Activated CD4-positive, alpha-beta T cell treated with anti-CD3 and anti-CD28 coated beads, Interleukin-2, amount 50 U/mL, for 4 hours (primary cell): ENCODE data around the gene TNIK.
"Not testable (repeated sequence)": the region's sequence is repeated elsewhere in the genome, so short reads cannot be mapped to it uniquely, and the experiment has no call there.

Experiments
- DNase-seq, 2 experiments: peaks; one replicate each; pipeline ENCODE4 v3.0.0-alpha.2; 2020

Gene TNIK

DNA sequence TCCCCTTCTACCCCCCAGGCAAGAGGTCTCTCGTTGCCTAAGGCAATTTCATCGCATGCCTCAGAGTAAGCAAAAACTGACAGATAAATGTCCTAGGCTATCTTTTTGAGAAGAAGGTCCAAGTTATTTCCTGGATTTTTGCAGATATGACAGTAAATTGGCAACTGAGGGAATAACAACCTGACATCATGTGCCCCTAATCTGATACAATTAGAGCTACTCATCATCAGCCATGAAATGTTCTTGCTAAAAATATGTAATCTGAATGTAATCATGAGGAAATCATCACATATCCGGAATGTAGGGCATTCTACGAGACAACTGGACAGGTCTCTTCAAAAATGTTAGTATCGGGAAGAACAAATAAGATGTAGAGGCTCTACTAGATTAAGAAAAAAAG, 44.1 kb downstream of the TNIK start:
- DNase-seq = no peak

DNA sequence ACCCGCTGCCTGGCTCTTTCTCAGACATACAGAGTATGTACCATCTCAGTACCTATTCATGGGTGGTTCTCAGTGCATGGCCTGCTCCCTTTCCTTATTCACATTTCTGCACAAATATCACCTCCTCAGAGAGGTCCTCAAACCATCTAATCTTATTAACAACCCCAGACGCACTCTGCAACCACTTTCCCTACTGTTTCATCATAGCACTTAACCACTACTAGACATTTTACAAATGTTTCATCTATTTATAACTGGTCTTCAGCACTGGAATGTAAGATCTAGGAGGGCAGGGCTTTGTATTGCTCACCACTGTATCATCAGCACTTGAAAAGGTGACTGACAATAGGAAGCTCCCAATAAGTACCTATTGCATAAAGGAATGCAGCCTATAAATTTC, 45.1 kb downstream of the TNIK start:
- DNase-seq = no peak

DNA sequence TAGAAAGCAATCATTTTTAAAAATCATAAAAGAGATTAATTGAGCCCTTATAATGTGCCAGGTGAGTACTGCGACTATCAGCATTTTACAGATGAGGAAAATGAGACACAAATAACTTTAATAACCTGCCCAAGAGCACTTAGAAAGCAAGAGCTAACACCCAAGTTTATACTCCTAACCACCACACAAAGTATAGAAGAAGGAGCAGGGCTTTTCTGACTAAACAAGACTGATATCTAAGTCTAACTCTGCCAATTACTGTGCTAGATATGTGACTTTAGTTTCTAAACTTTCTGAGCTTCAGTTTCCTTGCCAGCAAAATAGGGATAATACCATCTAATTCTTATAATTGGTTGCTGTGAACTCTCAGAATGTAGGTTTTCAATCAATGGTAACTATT, 47.7 kb downstream of the TNIK start:
- DNase-seq = no peak

DNA sequence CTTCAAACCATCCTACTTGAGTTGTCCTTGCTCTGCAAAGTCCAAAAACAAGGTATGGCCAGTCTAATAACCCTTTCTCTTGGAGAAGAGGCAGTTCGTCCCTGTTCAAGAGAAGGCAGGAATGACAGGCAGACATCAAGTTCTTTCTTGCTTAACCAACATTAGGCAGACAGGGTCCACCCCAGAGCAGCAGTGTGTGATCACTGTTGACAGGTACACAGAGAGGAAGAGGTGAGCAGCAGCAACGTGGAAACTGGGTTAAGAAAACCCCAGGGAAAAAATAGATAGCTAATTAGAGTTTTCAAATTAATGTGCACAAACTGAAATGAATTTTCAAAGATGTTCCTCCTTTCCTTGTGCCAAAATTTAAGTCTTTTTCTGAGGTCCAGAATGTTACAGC, 48.2 kb downstream of the TNIK start:
- DNase-seq = no peak

DNA sequence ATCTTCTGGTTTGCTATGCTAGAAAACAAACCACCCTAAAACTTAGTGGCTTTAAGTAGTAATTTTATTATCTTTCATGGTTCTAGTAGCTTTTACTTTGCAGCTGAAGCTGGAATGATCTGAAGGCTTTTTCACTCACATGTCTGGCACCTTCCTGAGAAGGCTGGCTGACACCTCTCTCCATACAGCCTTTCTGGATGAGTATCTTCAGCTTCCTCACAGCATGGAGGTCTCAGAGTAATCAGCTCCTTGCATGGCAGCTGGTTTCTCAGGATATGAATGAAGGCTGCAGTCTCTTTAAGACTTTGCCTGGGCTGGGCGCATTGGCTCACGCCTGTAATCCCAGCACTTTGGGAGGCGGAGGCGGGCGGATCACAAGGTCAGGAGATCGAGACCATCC, 50.0 kb downstream of the TNIK start:
- DNase-seq = no peak

DNA sequence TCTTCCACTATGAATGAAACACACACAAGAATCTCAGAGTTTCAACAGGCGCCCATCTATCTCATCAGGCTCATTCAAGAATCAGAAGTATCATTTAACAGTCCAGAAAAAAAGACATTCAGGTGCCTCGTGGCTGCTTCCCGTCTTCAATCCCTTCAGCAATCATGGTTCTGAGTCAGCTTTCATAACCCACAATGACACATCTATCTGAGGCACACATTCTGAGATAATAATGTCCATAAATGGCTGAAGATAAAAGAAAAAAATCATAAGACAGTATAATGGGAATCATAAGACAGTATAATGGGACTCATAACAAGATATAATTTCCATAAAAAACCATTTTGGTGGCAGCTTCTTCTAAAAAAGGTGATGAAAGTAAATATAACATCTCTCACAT, 52.4 kb downstream of the TNIK start:
- no peak for DNase-seq

DNA sequence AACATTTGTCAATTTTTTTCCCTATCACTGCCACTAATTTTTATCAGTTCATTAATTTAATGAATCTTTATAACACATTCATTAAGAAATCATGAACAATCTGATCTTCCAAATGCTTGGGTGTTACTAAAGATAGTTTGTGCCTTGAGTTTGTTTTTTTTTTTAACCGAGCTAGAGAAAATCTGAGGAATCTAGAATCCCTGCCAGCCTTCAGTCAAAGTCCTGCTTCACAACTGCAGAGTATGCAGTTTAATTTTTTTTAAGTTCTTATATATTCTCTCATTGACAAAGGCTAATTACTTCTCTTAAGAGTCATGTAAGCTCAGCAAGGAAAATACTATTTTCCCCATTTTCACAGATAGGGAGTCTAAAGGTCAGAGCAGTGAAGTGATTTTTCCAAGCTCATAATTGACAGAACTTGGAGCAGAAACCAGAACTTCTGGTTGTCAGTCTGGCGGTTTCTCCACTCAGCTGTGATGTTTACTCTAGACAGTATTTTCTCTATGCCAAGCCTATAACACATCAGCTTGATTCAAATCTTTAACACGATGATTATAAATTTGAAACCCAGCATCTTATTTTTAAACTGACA, 55.7 kb downstream of the TNIK start:
- DNase-seq = no peak

DNA sequence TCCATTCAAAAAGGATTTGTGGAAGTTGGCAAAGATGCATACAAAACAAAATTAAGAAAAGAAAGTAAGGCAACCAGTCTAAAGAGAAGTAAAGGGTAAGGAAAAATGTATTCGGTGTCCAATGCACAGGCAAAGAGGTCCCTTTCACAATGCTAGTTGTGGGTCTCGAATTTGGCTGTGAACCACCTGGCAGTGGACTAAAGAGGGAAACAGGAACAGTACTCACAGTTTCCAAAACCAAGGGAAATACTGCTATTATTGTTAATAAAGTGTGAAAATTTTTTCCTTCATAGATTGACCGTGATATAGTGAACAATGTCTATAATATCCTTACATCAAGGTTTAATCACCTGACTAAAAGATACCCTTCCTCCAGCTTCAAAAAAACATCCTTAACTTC, 57.9 kb downstream of the TNIK start:
- no peak for DNase-seq

DNA sequence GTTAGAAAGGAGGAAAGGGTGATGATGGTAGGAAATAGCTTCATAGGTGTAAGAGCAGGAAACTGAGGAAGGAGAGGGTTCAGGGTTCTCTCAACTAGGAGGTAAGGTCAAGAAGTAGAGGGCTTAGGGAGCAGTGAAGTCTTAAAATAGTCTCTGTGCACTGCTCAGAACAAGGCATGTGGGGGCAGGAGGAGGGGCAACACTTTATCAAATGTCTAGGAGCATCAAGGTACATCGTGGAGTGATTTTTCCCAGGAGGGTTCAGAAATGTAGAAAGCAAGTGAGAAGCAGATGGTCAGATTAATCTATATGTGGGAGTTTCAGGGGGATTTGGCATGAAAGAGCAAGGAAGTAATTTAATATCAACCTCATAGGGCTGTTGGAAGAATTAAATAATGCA, 58.8 kb downstream of the TNIK start:
- DNase-seq = no peak

DNA sequence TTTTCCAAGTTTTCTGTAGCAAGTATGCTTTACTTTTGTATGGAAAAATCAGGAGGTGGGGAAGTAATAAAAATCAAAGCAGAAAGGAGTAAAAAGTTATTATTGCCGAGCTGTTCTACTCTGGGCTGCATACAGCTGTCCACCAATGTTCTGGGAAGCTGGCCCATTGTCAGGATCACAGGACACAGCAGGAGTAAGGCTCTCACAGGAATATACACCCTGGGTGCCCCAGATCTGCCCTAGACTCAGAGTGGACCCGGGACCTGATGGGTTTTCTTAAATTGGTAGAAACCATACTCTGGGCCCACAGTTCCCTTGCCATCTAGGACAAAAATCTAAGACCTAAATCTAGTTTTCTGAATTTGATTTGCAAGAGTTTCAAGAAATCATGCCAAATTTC, 60.4 kb downstream of the TNIK start:
- DNase-seq = no peak

DNA sequence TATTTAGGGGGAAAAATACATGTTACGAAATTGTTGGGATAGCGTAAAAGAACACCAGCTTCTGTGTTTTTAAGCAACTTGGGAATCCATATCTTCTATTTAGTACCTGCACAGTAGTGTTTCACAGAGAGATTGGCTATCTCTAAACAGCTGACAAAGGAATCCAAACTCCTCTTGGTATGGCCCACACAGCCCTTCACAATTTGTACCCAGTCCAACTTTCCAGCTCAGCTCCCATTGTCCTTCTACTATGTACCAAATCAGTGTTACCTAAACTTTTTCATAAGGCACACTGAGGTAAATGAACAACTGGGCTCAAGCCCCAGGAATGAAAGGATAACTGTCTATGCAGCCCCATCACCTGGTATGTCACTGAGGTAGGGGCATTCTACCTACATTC, 61.9 kb downstream of the TNIK start:
- DNase-seq = no peak

DNA sequence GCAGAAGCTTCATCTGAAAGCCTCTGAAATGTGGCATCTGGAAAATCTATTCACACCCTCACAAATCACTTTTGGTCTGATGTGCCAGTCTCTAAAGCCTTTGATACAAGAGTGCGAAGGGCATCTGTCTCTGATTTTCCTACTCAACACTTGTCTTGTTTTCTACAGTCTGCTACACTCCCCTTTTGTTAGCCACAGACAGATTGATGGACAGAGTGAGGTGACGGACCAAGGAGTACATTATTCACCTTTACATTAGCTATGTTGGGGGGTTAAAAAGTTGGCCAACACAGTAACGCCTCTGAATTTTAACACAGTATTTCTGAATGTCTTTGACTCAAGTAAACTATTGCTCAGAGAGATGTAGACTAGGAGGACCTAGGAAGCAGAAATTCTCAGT, 63.1 kb downstream of the TNIK start:
- DNase-seq = no peak

DNA sequence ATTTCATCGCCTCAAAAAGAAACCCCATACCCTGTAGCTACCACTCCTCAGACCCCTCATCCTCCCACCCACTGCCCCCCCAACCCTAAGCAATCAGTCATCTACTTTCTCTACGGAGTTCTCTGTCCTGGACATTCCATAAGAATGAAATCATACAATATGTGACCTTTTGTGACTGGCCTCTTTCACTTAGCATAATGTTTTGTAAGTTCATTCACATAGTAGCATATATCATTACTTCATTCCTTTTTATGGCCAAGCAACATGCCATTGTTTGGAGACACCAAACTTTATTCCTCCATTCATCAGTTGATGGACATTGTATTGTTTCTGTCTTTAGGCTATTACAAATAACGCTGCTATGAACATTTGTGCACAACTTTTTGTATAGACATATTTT, 64.2 kb downstream of the TNIK start:
- no peak for DNase-seq

DNA sequence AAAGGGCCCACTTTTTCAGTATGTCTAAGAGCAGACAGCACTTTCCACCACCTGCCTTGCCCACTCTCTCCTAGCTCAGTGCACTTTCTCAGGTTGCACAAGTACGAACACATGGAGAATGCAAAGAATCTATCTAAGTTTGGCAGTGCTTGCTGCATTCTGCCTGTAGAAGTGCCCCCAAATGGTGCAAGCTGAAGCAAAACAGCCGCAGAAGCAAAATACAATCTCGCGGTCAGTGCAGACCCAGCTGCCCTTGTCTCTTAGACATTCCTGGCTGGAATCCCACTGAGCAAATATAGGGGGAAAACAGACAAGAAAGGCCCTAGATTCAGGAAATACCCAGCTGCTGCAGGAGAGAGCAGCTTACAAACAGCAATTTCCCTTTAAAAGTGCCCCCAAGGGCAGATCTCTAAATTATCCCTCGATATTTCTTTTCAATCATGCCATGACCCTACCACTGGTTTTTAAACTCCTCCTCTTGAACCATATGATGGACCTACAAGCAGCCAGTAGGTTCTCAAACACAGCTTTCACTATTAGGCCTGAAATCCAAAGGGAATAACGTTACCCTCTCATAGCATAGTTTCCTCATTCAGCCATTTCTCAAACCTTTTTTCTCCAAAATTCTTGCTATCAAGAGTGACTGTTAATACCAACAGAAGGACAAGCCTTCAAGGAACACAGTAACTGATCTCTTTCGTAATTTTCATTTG, 67.0 kb downstream of the TNIK start:
- no peak for DNase-seq

DNA sequence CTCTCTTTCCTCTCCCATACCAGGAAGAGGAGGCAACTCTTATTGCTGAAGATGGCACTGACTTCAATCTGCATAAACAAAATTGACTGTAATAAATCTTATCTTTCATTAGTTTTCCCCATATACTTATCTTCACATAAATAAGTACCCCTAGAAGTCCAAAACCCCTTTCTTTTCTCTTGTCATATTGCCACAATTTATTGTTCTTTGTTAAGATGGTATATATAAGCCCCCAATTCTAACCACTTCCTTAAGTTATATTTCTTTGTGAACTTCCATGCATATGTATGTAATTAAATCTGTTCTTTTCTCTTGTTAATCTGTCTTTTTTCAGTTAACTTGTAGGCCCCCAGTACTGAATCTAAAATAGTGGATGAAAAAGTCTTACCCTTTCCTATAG, 68.8 kb downstream of the TNIK start:
- no peak for DNase-seq

DNA sequence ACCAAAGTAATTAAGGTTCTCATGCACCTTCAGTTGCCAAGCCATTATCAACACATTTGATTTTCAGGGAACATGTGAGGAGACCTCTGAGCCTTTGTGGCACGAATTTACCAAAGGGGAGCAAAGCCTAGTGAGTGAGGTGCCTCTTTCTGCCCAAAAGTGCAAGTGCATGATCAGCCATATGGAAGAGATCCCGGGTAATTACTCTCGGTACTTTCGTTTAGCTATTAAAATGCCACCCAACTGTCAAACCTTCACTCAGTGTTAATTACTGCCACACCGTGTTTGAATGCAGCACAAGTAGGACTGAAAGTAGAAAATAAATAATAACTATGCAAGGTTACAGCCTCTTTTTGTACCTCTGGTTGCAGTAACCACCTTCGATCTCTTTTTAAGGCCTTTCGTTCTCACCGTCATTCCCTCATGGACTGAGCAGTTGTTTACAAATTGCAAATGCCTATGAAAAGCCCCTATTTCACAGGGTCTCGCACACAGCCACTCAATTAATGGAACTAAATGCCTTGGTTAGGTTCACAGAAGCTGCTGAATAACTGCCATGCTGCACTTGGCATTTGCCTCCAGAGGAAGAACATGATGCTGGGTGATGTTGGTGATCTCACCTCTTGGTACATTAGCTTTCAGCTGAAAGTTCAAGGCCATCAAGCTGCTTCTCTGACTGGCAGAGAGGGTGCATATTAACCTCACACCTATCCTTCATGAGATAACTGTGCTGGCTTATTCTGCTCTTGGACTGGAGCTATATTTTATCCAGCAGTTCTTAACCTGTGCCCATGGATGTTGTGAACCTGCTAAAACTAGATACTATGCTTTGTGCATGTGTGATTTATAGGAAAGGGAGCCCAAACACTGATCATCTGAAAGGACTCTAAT, 69.9 kb downstream of the TNIK start:
- no peak for DNase-seq

DNA sequence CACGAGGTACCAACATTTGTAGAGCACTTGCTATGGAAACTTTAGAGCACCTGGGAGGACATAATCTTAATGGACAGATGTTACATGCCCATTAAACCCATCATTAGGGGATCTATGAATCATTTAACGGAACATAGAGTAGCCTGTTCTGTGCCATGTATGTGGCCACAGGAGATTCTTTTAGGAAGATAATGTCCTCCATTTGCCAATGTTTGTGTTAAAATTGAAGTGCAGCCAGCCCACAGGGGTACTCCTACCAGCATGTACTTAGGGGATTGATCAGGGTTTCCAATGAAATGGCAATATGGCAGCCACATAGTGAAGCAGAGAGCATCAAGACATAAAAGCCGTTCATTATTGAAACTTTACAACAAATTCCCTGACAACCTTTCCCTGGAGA, 70.7 kb downstream of the TNIK start:
- no peak for DNase-seq

DNA sequence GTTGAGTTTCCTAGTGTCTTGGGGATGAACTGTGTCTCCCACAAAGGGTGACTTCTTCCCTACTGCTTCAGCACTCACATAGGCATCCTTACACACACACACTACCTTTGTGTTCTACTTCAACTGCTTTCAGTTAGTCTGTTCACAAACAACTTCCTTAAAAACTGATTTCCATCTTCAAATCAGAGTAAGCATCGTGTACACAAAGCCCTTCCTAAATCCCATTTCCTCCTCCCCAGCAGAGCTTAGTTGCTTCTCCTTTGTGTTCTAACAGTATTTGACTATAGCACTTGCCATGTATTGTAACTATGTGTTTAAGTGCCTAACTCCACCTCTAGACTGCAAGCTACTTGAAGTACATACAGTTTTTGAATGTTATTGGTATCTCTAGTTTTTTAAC, 71.7 kb downstream of the TNIK start:
- DNase-seq = no peak

DNA sequence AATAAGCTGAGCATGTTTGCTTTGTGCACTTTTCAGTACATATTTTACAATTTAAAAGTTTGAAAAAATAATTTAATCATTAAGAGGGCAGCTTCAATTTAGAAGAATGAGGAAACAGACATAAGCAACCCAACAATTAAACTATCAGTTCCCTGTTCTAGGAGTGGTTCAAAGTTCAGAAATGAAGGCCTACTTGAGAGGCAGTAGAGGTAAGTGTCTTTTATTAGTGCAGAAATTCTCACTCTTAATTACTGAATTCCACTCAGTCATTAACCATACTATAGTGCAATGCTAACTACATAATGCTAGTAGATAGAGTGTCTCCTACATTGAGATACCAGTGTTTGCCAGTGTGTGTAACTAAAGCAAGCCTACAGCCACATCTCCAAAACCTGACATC, 73.1 kb downstream of the TNIK start:
- DNase-seq = no peak

DNA sequence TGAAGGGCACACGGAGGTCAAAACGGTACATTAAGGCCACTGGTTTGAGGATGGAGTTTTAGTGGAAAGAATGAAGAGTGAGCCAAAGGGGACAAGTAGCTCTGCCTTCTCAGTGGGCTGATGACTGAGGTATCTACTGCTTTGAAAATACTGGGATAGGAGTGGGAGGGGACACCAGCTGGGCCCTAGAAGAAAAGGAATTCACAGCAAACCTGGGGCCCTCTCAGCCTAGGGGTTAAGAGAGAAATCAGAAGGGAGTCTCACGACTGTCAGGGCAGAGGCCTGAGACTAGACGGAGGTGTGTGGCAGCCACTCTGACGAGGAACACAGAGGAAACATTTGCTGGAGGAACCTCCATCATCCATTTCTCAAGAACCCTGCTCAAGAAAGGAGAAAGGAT, 75.1 kb downstream of the TNIK start:
- DNase-seq = no peak

DNA sequence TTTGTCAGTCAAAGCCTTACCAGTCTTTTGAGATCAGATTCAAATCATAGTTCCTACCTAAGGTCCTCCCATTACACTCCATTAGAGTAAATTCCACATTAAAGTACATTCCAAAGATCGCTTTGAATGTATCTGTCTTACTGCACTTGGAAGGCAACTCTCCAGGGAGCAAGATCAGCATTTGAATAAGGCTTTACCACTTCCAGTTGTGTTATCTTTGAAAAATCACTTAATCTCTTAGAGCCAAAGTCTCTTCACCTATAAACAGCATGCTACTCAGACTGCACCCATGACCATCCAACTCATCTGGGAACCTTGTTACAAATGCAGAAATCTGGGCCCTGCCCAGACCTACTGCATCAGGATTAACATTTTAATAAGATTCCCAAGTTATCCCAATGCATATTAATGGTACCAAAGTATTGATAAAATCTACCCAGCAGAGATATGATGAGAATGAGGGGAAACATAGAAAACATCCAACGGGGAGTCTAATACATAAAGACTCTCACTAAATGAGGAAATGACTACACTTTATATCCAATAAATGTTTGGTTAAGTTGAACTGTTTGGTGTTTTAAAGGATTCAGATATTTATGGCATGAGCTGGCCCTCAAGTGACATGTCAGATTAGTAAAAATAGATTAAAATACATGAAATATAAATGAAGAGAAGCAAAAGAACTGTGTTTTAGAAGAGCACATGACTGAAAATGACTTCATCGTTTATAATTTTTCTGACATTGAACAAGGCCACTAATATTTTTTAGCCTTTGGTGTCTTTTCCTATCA, 75.9 kb downstream of the TNIK start:
- DNase-seq = no peak

DNA sequence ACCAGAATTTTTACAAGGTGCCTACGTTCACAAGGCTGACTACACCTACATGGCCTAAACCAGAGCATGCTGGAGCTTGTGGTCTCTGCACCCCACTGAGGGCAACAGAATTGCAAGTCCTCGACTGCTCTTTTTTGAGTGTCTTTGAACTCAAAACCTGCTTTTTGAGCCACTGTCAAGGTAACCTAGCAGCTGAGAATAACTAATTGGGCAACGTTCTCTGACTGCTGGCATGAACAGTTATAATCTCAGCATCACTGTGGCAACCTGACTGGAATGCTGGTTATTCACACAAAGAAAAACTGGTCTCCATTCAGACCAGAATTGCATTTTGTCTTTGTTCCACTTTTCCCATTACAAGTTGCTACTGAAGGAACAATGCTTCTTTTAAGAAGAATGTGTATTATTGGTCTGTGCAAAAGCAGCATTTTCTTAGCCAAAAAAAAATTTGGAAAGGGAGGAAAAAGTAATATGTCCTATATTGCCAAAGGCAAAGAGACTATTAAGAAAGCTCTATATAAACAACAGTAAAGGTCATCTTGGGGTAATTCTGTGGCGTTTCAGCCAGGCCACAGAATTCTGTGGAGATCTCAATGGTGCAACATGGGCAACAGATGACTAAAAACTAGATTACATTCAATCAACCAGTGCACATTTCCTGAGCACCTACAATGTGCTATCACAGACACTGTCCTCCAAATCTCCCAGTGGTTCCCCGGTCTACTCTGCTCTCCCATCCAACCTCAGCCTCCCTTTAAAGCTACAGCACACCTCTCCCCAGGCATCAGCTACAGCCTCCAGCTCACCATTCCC, 76.8 kb downstream of the TNIK start:
- no peak for DNase-seq

DNA sequence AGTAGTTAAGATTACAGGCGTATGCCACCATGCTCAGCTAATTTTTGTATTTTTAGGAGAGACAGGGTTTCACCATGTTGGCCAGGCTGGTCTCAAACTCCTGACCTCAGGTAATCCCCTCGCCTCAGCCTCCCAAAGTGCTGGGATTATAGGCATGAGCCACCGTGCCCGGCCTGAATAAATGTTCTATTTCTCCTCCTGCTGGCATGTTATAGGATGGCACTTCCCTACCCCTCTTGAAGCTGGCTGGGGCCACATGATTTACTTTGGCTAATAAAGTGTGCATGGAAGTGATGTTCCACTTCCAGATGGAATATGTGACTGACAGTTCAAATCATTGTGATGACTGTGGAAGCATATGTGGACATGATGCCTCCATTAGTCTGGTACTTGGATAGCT, 77.9 kb downstream of the TNIK start:
- DNase-seq = not testable (repeated sequence)
